ENCODE measurements around the gene CFAP221.

Gene CFAP221

GRCh38 chr2:119693967-119694366 lies 149.7 kb downstream of the CFAP221 start:
- no peak for TF ChIP-seq ZFX (IDR thresholded peaks at IDR 0.05)
- no peak overlapping the region for H3K27ac ChIP-seq

DNA sequence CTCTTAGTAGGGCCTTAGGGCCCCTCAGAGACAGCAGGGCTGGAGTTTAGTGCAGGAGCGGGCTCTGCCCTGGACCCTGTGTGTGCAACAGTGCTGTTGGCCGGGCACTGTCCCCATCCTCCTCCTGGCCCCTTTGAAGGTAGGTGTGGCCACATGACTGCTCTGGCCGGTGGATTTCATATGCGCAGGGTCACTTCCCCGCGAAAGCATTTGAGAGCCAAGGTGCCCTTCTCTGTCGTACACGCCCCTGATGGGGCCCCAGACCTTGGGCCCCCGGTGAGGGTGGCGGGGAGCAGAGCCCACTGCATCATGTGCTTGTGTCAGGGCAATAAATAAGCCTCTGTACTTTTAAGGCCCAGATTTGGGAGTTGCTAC lies 150.2 kb downstream of the CFAP221 start:
- no peak overlapping the region for H3K27ac ChIP-seq
- TF ChIP-seq ZFX (IDR thresholded peaks at IDR 0.05) (no peak), CTCF (conservative IDR thresholded peaks at IDR 0.05) (no peak)

GRCh38 chr2:119694845-119695521 lies 150.7 kb downstream of the CFAP221 start:
- TF ChIP-seq ZFX (IDR thresholded peaks at IDR 0.05), result no peak
- no peak for TF ChIP-seq CTCF (conservative IDR thresholded peaks at IDR 0.05)
- no peak overlapping the region for H3K27ac ChIP-seq

GRCh38 chr2:119696005-119696404 lies 151.8 kb downstream of the CFAP221 start:
- no peak for TF ChIP-seq CTCF (conservative IDR thresholded peaks at IDR 0.05)
- no peak for TF ChIP-seq ZFX (IDR thresholded peaks at IDR 0.05)
- no peak overlapping the region for H3K27ac ChIP-seq

- H3K27ac ChIP-seq, result no peak overlapping the region
- TF ChIP-seq ZFX (IDR thresholded peaks at IDR 0.05), result no peak
- TF ChIP-seq CTCF (conservative IDR thresholded peaks at IDR 0.05), result no peak
Observed at GRCh38 chr2:119696494-119697030, 152.3 kb downstream of the CFAP221 start.

DNA sequence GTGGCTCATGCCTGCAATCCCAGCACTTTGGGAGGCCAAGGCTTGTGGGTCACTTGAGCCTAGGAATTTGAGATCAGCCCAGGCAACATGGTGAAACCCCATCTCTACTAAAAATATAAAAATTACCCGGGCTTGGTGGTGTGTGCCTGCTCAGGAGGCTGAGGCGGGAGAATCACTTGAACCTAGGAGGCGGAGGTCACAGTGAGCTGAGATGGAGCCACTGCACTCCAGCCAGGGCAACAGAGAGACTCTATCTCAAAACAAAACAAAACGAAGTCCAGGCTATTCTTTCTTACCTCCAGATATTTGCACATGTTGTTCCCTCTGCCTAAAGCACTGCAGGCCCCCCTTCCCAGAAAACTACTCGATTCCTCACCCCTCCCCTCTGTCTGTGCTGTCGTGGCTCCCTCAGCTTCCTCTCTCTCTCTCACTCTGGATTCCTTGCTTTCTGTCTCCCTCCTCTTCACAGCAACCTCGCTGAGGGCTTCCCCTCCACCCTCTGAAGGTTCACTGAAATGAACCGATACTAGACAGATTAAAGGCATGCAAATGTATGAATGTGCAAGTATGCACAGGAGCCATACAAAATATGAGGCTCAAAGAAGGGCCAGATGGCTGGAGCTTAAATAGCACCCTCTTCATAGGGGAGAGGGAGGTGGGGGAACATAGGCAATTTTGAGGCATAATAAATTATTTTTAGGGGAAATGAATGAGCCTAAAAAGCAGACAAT lies 153.2 kb downstream of the CFAP221 start:
- TF ChIP-seq CTCF (conservative IDR thresholded peaks at IDR 0.05), result no peak
- no peak for TF ChIP-seq ZFX (IDR thresholded peaks at IDR 0.05)
- H3K27ac ChIP-seq, result no peak overlapping the region

DNA sequence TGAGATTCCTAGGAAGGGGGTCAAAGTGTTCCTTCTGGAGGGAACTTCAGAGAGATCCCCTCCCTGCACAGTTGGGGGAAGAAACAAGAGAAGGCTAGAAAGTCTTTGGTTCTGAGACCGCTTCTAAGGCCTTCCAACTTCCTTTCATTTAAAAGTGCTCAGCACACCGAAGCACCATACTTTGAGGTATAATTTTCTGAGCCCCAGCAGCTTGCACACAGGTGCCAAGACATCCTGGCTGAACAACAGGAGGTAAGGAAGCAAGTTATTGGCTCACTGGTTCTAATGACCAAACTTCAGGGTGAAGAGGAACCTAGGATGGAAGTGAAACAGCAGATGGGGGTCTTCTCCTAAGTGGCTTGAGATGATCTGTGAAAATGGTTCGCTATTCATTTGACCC lies 154.0 kb downstream of the CFAP221 start:
- TF ChIP-seq ZFX (IDR thresholded peaks at IDR 0.05), result no peak
- no peak for TF ChIP-seq CTCF (conservative IDR thresholded peaks at IDR 0.05)
- no peak overlapping the region for H3K27ac ChIP-seq

Data from C4-2B (cell line).